ENCODE data around the gene BPIFB1. TPM values are rescaled to one million over a fixed set of nuclear protein-coding genes. Genes with fewer than 3 reads are reported as not detected.

BPIFB1 gene
- total RNA-seq, 1 donor from 2014 or later: not detected

DNA sequence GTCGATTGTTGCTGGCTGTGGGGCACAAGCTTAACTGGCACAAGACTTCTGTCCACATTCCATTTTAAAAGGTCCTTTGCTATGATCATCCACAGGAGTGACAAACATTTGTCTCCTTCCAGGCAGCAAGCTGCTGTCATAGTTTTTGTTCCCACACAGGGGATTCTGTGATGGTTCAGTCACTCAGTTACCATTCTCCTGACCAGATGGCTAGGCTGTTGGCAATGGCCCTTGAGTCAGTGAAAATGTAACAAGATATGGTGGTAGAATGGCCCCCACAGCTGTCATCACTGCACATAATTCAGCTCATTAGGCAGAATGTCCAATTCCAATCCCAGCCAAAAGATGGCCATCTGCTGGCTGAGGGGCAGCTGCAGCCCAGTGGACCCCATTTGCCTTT lies 33.6 kb upstream of the BPIFB1 start:
- H3K27me3 ChIP-seq (ENCODE audit: low read depth): peaks cover 9% of the 10 kb centered on the region
- H3K27ac ChIP-seq (replicated peaks): no peak overlapping the region
- DNase-seq: no peak
- TF ChIP-seq CTCF (IDR thresholded peaks at IDR 0.05; ENCODE audit: borderline replicate concordance): no peak
- H3K9me3 ChIP-seq (replicated peaks): no peaks in the 10 kb centered on the region
- intact Hi-C loops (cut with micrococcal nuclease): no loop called here
- no peaks in the 10 kb centered on the region for H3K36me3 ChIP-seq
- H3K4me3 ChIP-seq: no peak overlapping the region
- H3K4me1 ChIP-seq: no peaks in the 10 kb centered on the region

DNA sequence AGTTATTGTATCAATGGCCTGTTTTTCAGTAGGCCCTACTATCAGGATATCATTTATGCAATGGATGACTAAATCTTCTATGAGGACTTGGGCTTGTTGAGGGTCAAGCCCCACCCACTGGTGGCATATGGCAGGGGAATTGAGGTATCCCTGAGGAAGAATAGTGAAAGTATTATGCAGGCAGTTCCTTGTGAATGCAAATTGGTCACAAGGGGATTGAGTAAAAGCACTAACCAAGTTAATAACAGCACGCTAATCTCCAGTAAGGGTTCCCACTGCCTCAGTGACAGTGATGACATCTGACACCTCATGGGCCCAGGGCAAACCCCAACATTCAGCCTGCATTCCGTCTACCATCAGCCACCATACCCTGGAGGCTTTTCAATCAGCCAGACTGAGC lies 32.3 kb upstream of the BPIFB1 start:
- intact Hi-C loops (cut with micrococcal nuclease): no loop called here
- no peak overlapping the region for H3K27ac ChIP-seq (replicated peaks)

DNA sequence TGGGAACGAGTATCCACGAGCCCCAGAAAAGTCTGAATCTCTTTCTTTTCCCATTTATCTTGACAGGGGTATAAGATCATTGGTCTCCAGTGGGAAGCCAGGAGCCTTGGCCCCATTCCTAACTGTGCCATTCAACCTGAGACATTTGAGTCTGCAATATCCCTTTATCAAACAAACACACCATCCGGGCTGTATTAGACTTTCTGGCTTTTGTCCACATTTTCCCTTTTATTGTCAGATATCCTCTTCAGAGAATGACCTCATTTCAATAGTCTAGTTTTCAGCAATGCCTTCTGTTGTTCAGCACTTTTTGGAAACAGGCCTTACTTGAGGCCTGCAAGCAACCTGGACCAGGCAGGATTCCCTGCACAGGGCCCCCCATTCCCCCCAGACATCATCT lies 31.5 kb upstream of the BPIFB1 start:
- Histone ChIP-seq H3K27ac (replicated peaks) (no peak overlapping the region), H3K27me3 (ENCODE audit: low read depth) (peaks cover 16% of the 10 kb centered on the region), H3K4me3 (no peak overlapping the region), H3K4me1 (no peaks in the 10 kb centered on the region), H3K36me3 (no peaks in the 10 kb centered on the region), H3K9me3 (replicated peaks) (peaks cover 10% of the 10 kb centered on the region)
- no peak for TF ChIP-seq CTCF (IDR thresholded peaks at IDR 0.05; ENCODE audit: borderline replicate concordance)
- no peak for DNase-seq
- intact Hi-C loops (cut with micrococcal nuclease): no loop called here

More for the DNA sequence above, 32.3 kb upstream of the BPIFB1 start:
- Histone ChIP-seq H3K9me3 (replicated peaks) (peaks cover 10% of the 10 kb centered on the region), H3K36me3 (no peaks in the 10 kb centered on the region), H3K27me3 (ENCODE audit: low read depth) (peaks cover 16% of the 10 kb centered on the region), H3K4me1 (no peaks in the 10 kb centered on the region), H3K4me3 (no peak overlapping the region)
- TF ChIP-seq CTCF (IDR thresholded peaks at IDR 0.05; ENCODE audit: borderline replicate concordance): no peak
- no peak for DNase-seq

DNA sequence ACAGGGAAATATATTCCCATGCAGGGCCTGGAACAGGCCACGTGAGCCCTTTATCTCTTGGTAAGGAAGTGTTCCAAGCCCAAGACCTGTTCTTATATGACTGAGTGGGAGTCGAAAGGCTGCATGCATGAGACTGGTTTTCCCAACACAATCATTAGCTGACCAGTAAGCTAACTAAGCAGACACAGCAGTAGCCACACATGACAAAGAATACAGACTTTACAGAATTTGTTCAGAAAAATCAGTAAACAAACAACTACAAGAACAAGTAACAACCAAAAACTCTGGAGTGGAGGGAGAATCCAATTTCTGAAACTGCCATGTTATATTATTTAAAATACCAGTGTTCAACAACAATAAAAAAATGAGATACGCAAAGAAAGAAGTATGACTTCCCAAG lies 30.6 kb upstream of the BPIFB1 start:
- no peak for TF ChIP-seq CTCF (IDR thresholded peaks at IDR 0.05; ENCODE audit: borderline replicate concordance)
- peaks cover 10% of the 10 kb centered on the region for H3K9me3 ChIP-seq (replicated peaks)
- DNase-seq: no peak
- no peak overlapping the region for H3K4me3 ChIP-seq
- H3K36me3 ChIP-seq: no peaks in the 10 kb centered on the region
- H3K27me3 ChIP-seq (ENCODE audit: low read depth): peaks cover 20% of the 10 kb centered on the region
- no peaks in the 10 kb centered on the region for H3K4me1 ChIP-seq
- no peak overlapping the region for H3K27ac ChIP-seq (replicated peaks)
- intact Hi-C loops (cut with micrococcal nuclease): no loop called here

- intact Hi-C loops (cut with micrococcal nuclease): no loop called here
- H3K4me1 ChIP-seq: no peaks in the 10 kb centered on the region
- no peak overlapping the region for H3K4me3 ChIP-seq
- no peak for TF ChIP-seq CTCF (IDR thresholded peaks at IDR 0.05; ENCODE audit: borderline replicate concordance)
- peaks cover 10% of the 10 kb centered on the region for H3K9me3 ChIP-seq (replicated peaks)
- H3K36me3 ChIP-seq: no peaks in the 10 kb centered on the region
- peaks cover 33% of the 10 kb centered on the region for H3K27me3 ChIP-seq (ENCODE audit: low read depth)
- no peak overlapping the region for H3K27ac ChIP-seq (replicated peaks)
- DNase-seq: no peak
Observed at GRCh38 chr20:33255005-33255404, 28.0 kb upstream of the BPIFB1 start.

DNA sequence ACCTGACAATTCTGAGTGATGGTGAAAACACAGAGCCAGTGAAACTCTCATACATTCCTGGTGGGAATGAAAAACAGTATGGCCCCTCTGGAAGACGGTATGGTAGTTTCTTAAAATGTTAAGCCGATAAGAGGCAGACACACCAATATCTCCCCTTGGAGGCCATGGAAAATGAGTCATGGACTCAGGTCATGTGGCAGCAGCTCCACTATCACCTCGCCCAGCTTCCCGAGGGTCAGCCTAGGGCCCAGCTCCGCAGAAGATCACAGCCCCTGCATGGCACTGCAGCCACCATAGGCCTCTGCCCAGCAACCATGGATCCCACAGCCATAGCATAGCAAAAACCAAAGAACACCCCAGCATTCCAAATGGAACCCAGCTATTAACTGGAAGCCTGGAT lies 25.8 kb upstream of the BPIFB1 start:
- DNase-seq: no peak
- TF ChIP-seq CTCF (IDR thresholded peaks at IDR 0.05; ENCODE audit: borderline replicate concordance): no peak
- no peak overlapping the region for H3K27ac ChIP-seq (replicated peaks)

More for the DNA sequence above, 25.8 kb upstream of the BPIFB1 start:
- no peak overlapping the region for H3K4me3 ChIP-seq
- peaks cover 15% of the 10 kb centered on the region for H3K9me3 ChIP-seq (replicated peaks)
- intact Hi-C loops (cut with micrococcal nuclease): no loop called here
- no peaks in the 10 kb centered on the region for H3K4me1 ChIP-seq
- peaks cover 49% of the 10 kb centered on the region for H3K27me3 ChIP-seq (ENCODE audit: low read depth)
- no peaks in the 10 kb centered on the region for H3K36me3 ChIP-seq

Measured in left ventricle myocardium inferior (tissue), 1 donor.